ENCODE measurements around the gene ITPRID1. TPM values are rescaled to one million over a fixed set of nuclear protein-coding genes. Genes with fewer than 3 reads are reported as not detected.

The ITPRID1 gene
- total and polyA plus RNA-seq, 7 donors = not detected

DNA sequence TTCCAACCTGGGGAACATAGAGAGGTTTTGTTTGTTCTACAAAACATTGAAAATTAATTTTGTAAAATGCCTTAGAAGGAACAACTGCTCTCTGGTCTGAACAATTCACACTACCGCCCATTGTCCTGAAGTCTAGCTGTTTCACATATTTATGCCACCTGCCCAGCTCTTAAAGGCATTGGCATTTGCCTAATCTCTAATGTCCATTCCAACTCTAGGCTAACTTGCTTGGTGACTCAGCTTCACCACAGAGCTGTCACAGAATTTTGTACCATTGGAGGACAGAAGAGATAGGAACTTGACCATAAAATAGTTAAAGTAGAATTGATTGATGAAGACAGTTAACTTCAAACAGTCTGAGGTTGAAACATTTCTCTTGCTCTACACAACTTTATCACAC is 119.6 kb downstream of the ITPRID1 start:
- no peaks in the 10 kb centered on the region for H3K9me3 ChIP-seq
- no peak overlapping the region for H3K4me3 ChIP-seq
- TF ChIP-seq, protein P1, sequence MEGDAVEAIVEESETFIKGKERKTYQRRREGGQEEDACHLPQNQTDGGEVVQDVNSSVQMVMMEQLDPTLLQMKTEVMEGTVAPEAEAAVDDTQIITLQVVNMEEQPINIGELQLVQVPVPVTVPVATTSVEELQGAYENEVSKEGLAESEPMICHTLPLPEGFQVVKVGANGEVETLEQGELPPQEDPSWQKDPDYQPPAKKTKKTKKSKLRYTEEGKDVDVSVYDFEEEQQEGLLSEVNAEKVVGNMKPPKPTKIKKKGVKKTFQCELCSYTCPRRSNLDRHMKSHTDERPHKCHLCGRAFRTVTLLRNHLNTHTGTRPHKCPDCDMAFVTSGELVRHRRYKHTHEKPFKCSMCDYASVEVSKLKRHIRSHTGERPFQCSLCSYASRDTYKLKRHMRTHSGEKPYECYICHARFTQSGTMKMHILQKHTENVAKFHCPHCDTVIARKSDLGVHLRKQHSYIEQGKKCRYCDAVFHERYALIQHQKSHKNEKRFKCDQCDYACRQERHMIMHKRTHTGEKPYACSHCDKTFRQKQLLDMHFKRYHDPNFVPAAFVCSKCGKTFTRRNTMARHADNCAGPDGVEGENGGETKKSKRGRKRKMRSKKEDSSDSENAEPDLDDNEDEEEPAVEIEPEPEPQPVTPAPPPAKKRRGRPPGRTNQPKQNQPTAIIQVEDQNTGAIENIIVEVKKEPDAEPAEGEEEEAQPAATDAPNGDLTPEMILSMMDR (IDR thresholded peaks at IDR 0.05) = no peak
- no peak for DNase-seq
- WGBS, 3 donors = 58 to 85% (median 61%) methylated on average over 1 of the region's 1 CpG
- intact Hi-C loops (cut with DNase I) = loop anchor here (5.0 to 10.0 kb wide), 5 partner anchors 191 to 829 kb away; no protein-coding TSS in a partner anchor
- H3K27ac ChIP-seq = no peak overlapping the region
- H3K4me1 ChIP-seq = no peaks in the 10 kb centered on the region
- peak in 2 of 4 donors; percentile 12 to 16 for ATAC-seq
- no peaks in the 10 kb centered on the region for H3K36me3 ChIP-seq (ENCODE audit: insufficient read depth in 1 of 2, low read depth in 1 of 2)
- no peaks in the 10 kb centered on the region for H3K27me3 ChIP-seq (ENCODE audit: insufficient read depth in 3 of 3, low read length in 2 of 3)

DNA sequence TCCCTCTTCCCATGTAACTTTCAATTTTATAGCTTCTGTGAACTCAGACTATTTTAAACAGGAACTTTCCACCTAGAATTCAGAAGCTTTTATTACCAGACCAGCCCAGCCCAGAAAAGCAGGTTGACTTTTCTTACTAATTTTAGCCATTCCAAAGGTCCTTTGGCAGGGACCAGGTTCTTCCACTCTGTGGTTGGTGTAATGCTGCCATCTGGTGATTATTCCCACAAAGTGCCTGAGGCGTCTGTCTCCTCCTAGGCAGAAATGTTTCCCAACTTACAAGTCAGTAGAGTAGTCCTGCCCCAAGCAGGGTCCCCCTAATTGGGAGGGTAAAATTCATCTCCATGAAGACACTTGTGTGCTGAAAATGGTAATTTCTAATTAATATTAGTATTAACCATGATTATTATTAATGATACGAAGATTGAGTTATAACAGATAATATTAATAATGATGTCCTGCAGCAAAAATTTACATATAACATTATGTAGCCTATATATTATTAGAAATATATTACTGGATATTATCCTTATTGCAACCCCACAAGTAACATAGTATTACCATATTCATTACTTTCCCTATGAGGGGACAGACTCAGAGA is 120.1 kb downstream of the ITPRID1 start:
- ATAC-seq (peak; percentile 67 to 90 (median 72)), DNase-seq (peak in 1 of 2 donors; percentile 12)
- no peaks in the 10 kb centered on the region for H3K36me3 ChIP-seq (ENCODE audit: insufficient read depth in 1 of 2, low read depth in 1 of 2)
- TF ChIP-seq, protein P1 (IDR thresholded peaks at IDR 0.05) = peak; percentile 55
- no peak overlapping the region for H3K4me3 ChIP-seq
- intact Hi-C loops (cut with DNase I) = loop anchor here (2.0 to 10.0 kb wide), 6 partner anchors 191 to 829 kb away; no protein-coding TSS in a partner anchor
- no peaks in the 10 kb centered on the region for H3K27me3 ChIP-seq (ENCODE audit: insufficient read depth in 3 of 3, low read length in 2 of 3)
- no peaks in the 10 kb centered on the region for H3K9me3 ChIP-seq
- 45 to 46% (median 46%) methylated on average over 2 of the region's 2 CpGs for whole genome bisulfite sequencing, 3 donors
- no peaks in the 10 kb centered on the region for H3K4me1 ChIP-seq
- H3K27ac ChIP-seq = no peak overlapping the region

DNA sequence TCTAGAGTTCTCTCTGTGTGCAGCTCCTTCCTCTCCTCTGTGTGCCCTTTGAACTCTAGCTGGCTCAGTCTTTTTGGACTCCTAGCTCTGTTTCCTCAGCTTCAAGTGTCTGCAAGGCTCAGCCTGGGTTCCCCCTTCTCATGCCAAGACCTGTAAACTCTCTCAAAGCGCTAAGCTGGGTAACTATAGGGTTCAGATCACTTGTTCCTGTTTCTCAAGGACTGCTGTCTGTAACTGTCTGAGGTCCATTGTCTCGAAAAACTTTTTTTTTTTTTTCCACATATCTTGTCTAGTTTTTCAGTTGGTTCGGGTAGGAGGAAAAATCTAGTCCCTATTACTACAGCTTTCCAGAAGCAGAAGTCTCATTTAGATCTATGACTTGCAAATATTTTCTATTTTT is 126.5 kb downstream of the ITPRID1 start:
- Histone ChIP-seq H3K9me3 (no peaks in the 10 kb centered on the region), H3K4me3 (no peak overlapping the region), H3K4me1 (no peaks in the 10 kb centered on the region), H3K36me3 (ENCODE audit: insufficient read depth in 1 of 2, low read depth in 1 of 2) (no peaks in the 10 kb centered on the region), H3K27me3 (ENCODE audit: insufficient read depth in 3 of 3, low read length in 2 of 3) (no peaks in the 10 kb centered on the region), H3K27ac (no peak overlapping the region)
- intact Hi-C loops (cut with DNase I) = no loop called here
- WGBS, 3 donors = 73 to 83% (median 75%) methylated on average over 3 of the region's 3 CpGs
- no peak for ATAC-seq
- DNase-seq = no peak
- TF ChIP-seq, protein P1 (IDR thresholded peaks at IDR 0.05) = no peak

DNA sequence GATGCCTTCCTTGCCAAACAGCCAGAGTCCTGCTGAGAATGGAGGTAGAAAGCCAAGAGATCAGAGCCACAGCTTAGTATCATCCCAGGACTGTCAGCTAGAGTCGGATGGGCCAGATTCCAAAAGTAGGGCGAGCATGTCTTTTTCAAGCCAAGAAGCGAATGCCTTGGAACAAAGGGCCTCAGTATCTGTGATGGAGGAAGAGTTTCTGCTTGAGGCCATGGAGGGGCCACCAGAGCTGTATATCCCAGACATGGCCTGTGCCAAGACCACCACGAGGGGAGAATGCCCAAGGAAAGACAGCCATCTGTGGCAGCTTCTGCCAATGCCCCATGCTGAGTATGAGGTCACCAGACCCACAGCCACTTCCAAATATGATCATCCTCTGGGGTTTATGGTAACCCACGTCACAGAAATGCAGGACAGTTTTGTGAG is 128.8 kb downstream of the ITPRID1 start:
- H3K4me3 ChIP-seq = no peak overlapping the region
- no peaks in the 10 kb centered on the region for H3K27me3 ChIP-seq (ENCODE audit: insufficient read depth in 3 of 3, low read length in 2 of 3)
- WGBS, 3 donors = 18 to 33% (median 25%) methylated on average over 5 of the region's 5 CpGs
- H3K4me1 ChIP-seq = no peaks in the 10 kb centered on the region
- no peaks in the 10 kb centered on the region for H3K36me3 ChIP-seq (ENCODE audit: insufficient read depth in 1 of 2, low read depth in 1 of 2)
- TF ChIP-seq, protein P1 (IDR thresholded peaks at IDR 0.05) = no peak
- H3K27ac ChIP-seq = no peak overlapping the region
- DNase-seq (no peak), ATAC-seq (no peak)
- H3K9me3 ChIP-seq = no peaks in the 10 kb centered on the region
- intact Hi-C loops (cut with DNase I) = no loop called here

DNA sequence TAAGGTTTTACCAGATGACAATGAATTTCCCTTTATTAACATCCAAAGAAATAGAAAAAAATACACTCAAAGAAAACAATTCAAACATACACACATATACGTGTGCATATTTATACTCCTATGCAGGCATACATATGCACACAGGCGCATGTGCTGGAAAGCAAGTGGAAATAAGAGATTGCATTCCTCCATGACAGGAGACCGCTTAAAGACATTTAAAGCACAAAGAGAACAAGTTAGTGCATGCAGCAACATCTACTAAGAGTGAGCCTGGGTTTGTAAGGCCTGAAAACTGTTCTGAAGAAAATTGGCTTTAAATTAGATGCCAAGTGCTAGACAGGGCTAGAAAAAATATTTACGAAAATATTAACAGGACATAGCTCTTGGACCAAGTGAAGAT is 133.1 kb downstream of the ITPRID1 start:
- Histone ChIP-seq H3K27me3 (ENCODE audit: insufficient read depth in 3 of 3, low read length in 2 of 3) (no peaks in the 10 kb centered on the region), H3K36me3 (ENCODE audit: insufficient read depth in 1 of 2, low read depth in 1 of 2) (no peaks in the 10 kb centered on the region), H3K4me3 (no peak overlapping the region), H3K27ac (no peak overlapping the region), H3K4me1 (no peaks in the 10 kb centered on the region), H3K9me3 (no peaks in the 10 kb centered on the region)
- TF ChIP-seq, protein P1 (IDR thresholded peaks at IDR 0.05) = no peak
- ATAC-seq (no peak), DNase-seq (no peak)
- intact Hi-C loops (cut with DNase I) = no loop called here
- 89 to 93% (median 90%) methylated on average over 4 of the region's 4 CpGs for WGBS, 3 donors
